Measurements from ENCODE around the gene UBE2V1. TPM values are rescaled to one million over a fixed set of nuclear protein-coding genes. Genes with fewer than 3 reads are reported as not detected.

UBE2V1 gene
- total RNA-seq, 1 experiment from 2014 or later = 212 TPM

GRCh38 chr20:50142812-50143211 lies 29.9 kb upstream of the UBE2V1 start:
- no TSS peak for BruUV-seq (replicated peaks)
- no peaks in the 10 kb centered on the region for H3K9me3 Mint-ChIP-seq (ENCODE audit: low read depth, unreplicated experiment)
- H3K4me1 Mint-ChIP-seq (ENCODE audit: low read depth, unreplicated experiment) = peaks cover 69% of the 10 kb centered on the region
- TF ChIP-seq CTCF (IDR thresholded peaks at IDR 0.05; ENCODE audit: unreplicated experiment) = no peak
- peaks cover 59% of the 10 kb centered on the region for H3K36me3 Mint-ChIP-seq (ENCODE audit: insufficient read depth, unreplicated experiment)
- no peaks in the 10 kb centered on the region for H3K27me3 Mint-ChIP-seq (ENCODE audit: unreplicated experiment)
- H3K27ac Mint-ChIP-seq (ENCODE audit: unreplicated experiment) = peak overlapping the region; percentile 36
- CTCF ChIA-PET = no interaction called here
- H3K4me3 Mint-ChIP-seq (ENCODE audit: low read depth, unreplicated experiment) = no peak overlapping the region
- DNase-seq = no peak
- intact Hi-C loops (cut with micrococcal nuclease; ENCODE audit: unreplicated experiment) = no loop called here

GRCh38 chr20:50141811-50142561 lies 29.0 kb upstream of the UBE2V1 start:
- BruUV-seq (replicated peaks) = no TSS peak
- Mint-ChIP-seq H3K36me3 (ENCODE audit: insufficient read depth, unreplicated experiment) (peaks cover 57% of the 10 kb centered on the region), H3K4me1 (ENCODE audit: low read depth, unreplicated experiment) (peaks cover 67% of the 10 kb centered on the region), H3K27me3 (ENCODE audit: unreplicated experiment) (no peaks in the 10 kb centered on the region), H3K9me3 (ENCODE audit: low read depth, unreplicated experiment) (no peaks in the 10 kb centered on the region), H3K27ac (ENCODE audit: unreplicated experiment) (no peak overlapping the region), H3K4me3 (ENCODE audit: low read depth, unreplicated experiment) (no peak overlapping the region)
- CTCF ChIA-PET = interaction anchor here (1.5 kb wide), 1 partner anchor 12 kb away, joined by 4 read pairs; no protein-coding TSS in a partner anchor
- intact Hi-C loops (cut with micrococcal nuclease; ENCODE audit: unreplicated experiment) = no loop called here
- no peak for TF ChIP-seq CTCF (IDR thresholded peaks at IDR 0.05; ENCODE audit: unreplicated experiment)
- DNase-seq = no peak

GRCh38 chr20:50141018-50141675 lies 28.2 kb upstream of the UBE2V1 start:
- Mint-ChIP-seq H3K4me3 (ENCODE audit: low read depth, unreplicated experiment) (no peak overlapping the region), H3K4me1 (ENCODE audit: low read depth, unreplicated experiment) (peaks cover 59% of the 10 kb centered on the region), H3K36me3 (ENCODE audit: insufficient read depth, unreplicated experiment) (peaks cover 56% of the 10 kb centered on the region), H3K27ac (ENCODE audit: unreplicated experiment) (no peak overlapping the region), H3K9me3 (ENCODE audit: low read depth, unreplicated experiment) (no peaks in the 10 kb centered on the region), H3K27me3 (ENCODE audit: unreplicated experiment) (no peaks in the 10 kb centered on the region)
- BruUV-seq (replicated peaks) = no TSS peak
- DNase-seq = no peak
- CTCF ChIA-PET = interaction anchor here (0.8 to 3.0 kb wide), 3 partner anchors 10 to 20 kb away, joined by 4 to 33 read pairs (median 4); partner anchors contain the start of gene PEDS1
- intact Hi-C loops (cut with micrococcal nuclease; ENCODE audit: unreplicated experiment) = no loop called here
- no peak for TF ChIP-seq CTCF (IDR thresholded peaks at IDR 0.05; ENCODE audit: unreplicated experiment)

GRCh38 chr20:50140339-50140859 lies 27.4 kb upstream of the UBE2V1 start:
- intact Hi-C loops (cut with micrococcal nuclease; ENCODE audit: unreplicated experiment) = no loop called here
- BruUV-seq (replicated peaks) = no TSS peak
- no peaks in the 10 kb centered on the region for H3K9me3 Mint-ChIP-seq (ENCODE audit: low read depth, unreplicated experiment)

More at GRCh38 chr20:50140339-50140859, 27.4 kb upstream of the UBE2V1 start:
- Mint-ChIP-seq H3K4me3 (ENCODE audit: low read depth, unreplicated experiment) (no peak overlapping the region), H3K27ac (ENCODE audit: unreplicated experiment) (peak overlapping the region; percentile 61), H3K36me3 (ENCODE audit: insufficient read depth, unreplicated experiment) (peaks cover 50% of the 10 kb centered on the region), H3K4me1 (ENCODE audit: low read depth, unreplicated experiment) (peaks cover 54% of the 10 kb centered on the region), H3K27me3 (ENCODE audit: unreplicated experiment) (no peaks in the 10 kb centered on the region)
- no peak for DNase-seq
- TF ChIP-seq CTCF (IDR thresholded peaks at IDR 0.05; ENCODE audit: unreplicated experiment) = no peak
- CTCF ChIA-PET = interaction anchor here (0.8 to 3.0 kb wide), 7 partner anchors 11 to 69 kb away, joined by 3 to 33 read pairs (median 5); partner anchors contain the start of gene PEDS1
